MM.1S (cell line): Measurements from ENCODE around the gene SNRNP48.

Experiments
- CTCF ChIP-seq: fragments of 300-600 bp; sonication (generic); IDR thresholded peaks from 2 replicates; pipeline ENCODE4 v1.5.1; 2016; ENCODE audit warnings: antibody characterized with exemption, low read length, mixed read lengths
- EZH2 ChIP-seq: fragments of 300-600 bp; sonication (generic); optimal IDR thresholded peaks from 2 replicates; pipeline ENCODE3; 2017; ENCODE audit warnings: low read depth, mild to moderate bottlenecking, antibody characterized with exemption, low read length, mixed read lengths
- EZH2phosphoT487 ChIP-seq: fragments of 300-600 bp; sonication (generic); IDR thresholded peaks from 2 replicates; pipeline ENCODE4 v1.6.1; 2018; ENCODE audit warnings: antibody characterized with exemption, low read length

GRCh38 chr6:7569082-7569481 is 20.9 kb upstream of the SNRNP48 start:
- TF ChIP-seq CTCF (no peak), EZH2 (no peak), EZH2phosphoT487 (no peak)
